Measurements from ENCODE around the gene ADCY10. TPM values are rescaled to one million over a fixed set of nuclear protein-coding genes. Genes with fewer than 3 reads are reported as not detected.

Gene ADCY10
- total and polyA plus RNA-seq, 9 of the 15 experiments (the other 6 are each of a cell fraction or from before 2014, with no cell fraction given): 0.08 to 0.86 (median 0.22) TPM

DNA sequence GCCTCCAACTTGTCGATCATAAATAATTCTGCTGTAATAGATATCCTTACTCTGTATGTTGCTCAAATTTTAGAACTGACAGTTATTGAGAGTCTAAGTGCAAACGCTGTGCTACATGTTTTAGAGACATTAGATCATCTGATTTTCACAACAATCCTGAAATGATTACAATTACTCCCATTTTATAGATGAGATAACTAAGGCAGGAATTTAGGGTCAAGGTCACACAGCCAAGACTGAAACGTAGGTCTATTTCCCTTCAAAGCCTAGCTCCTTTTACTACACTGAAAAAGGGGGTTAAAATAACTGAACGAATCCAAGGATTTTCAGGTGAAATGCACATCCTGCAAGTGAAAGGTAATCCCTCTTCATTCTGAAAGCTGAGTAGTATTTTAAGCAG lies 19.9 kb upstream of the ADCY10 start (continued):
- no peak for TF ChIP-seq ZNF444 (CRISPR knock-in tag; IDR thresholded peaks at IDR 0.05)
- TF ChIP-seq NEUROD1 (IDR thresholded peaks at IDR 0.05; ENCODE audit: borderline replicate concordance, low read depth, low read length, partially characterized antibody): no peak
- no peak for TF ChIP-seq SIRT6 (IDR thresholded peaks at IDR 0.05; ENCODE audit: low read depth, low read length)
- TF ChIP-seq CBFA2T3 (IDR thresholded peaks at IDR 0.05): no peak
- no peak for TF ChIP-seq ZNF551 (CRISPR knock-in tag; IDR thresholded peaks at IDR 0.05)
- no peak for TF ChIP-seq NFIC (IDR thresholded peaks at IDR 0.05)
- no peak for TF ChIP-seq PRMT5 (CRISPR knock-in tag; IDR thresholded peaks at IDR 0.05)
- no peak for TF ChIP-seq PTTG1 (tag; IDR thresholded peaks at IDR 0.05; ENCODE audit: low read depth)
- TF ChIP-seq, protein P1, sequence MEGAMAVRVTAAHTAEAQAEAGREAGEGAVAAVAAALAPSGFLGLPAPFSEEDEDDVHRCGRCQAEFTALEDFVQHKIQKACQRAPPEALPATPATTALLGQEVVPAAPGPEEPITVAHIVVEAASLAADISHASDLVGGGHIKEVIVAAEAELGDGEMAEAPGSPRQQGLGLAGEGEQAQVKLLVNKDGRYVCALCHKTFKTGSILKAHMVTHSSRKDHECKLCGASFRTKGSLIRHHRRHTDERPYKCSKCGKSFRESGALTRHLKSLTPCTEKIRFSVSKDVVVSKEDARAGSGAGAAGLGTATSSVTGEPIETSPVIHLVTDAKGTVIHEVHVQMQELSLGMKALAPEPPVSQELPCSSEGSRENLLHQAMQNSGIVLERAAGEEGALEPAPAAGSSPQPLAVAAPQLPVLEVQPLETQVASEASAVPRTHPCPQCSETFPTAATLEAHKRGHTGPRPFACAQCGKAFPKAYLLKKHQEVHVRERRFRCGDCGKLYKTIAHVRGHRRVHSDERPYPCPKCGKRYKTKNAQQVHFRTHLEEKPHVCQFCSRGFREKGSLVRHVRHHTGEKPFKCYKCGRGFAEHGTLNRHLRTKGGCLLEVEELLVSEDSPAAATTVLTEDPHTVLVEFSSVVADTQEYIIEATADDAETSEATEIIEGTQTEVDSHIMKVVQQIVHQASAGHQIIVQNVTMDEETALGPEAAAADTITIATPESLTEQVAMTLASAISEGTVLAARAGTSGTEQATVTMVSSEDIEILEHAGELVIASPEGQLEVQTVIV (CRISPR knock-in tag; IDR thresholded peaks at IDR 0.05; ENCODE audit: borderline replicate concordance): no peak
- no peak for TF ChIP-seq ZC3H4 (CRISPR knock-in tag; IDR thresholded peaks at IDR 0.05; ENCODE audit: borderline replicate concordance)
- TF ChIP-seq HDGF (IDR thresholded peaks at IDR 0.05): peak; percentile 48; the same call in 1 of the 2 replicates
- TF ChIP-seq RAD51 (IDR thresholded peaks at IDR 0.05; ENCODE audit: borderline replicate concordance, low read depth): no peak
- no peak for TF ChIP-seq HNRNPL (IDR thresholded peaks at IDR 0.05; ENCODE audit: low read depth, low read length)
- TF ChIP-seq SRSF3 (IDR thresholded peaks at IDR 0.05; ENCODE audit: insufficient read depth, low read length): no peak
- no peak for TF ChIP-seq NFE2 (IDR thresholded peaks at IDR 0.05; ENCODE audit: low read depth)
- TF ChIP-seq RBM25 (IDR thresholded peaks at IDR 0.05; ENCODE audit: low read depth, low read length, severe bottlenecking): peak; percentile 99
- no peak for TF ChIP-seq ZBTB17 (CRISPR knock-in tag; IDR thresholded peaks at IDR 0.05)
- no peak for TF ChIP-seq MAX (CRISPR knock-in tag; IDR thresholded peaks at IDR 0.05)
- 0 out of 2 replicates have a peak, but pooled peaks have one; percentile 26 for TF ChIP-seq ZC3H8 (IDR thresholded peaks at IDR 0.05)
- no peak for TF ChIP-seq POLR3G (IDR thresholded peaks at IDR 0.05; ENCODE audit: extremely low read depth, insufficient read length, insufficient replicate concordance)
- TF ChIP-seq RCOR1 (IDR thresholded peaks at IDR 0.05; ENCODE audit: borderline replicate concordance in 1 of 2, low read depth in 2 of 2, low read length in 2 of 2): peak; percentile 37 to 87; a peak in 3 of 4 replicates
- peak; percentile 64; the same call in 1 of the 2 replicates for TF ChIP-seq CBX1 (IDR thresholded peaks at IDR 0.05; ENCODE audit: low read depth)
- no peak for TF ChIP-seq RNF2 (IDR thresholded peaks at IDR 0.05)
- TF ChIP-seq PURB (CRISPR knock-in tag; IDR thresholded peaks at IDR 0.05; ENCODE audit: low read depth): no peak
- no peak for TF ChIP-seq ZFP36 (IDR thresholded peaks at IDR 0.05; ENCODE audit: low read depth, low read length, partially characterized antibody)
- no peak for TF ChIP-seq ZNF197 (CRISPR knock-in tag; IDR thresholded peaks at IDR 0.05; ENCODE audit: low read depth)
- TF ChIP-seq KDM1A (IDR thresholded peaks at IDR 0.05): peak; percentile 89 to 97
- TF ChIP-seq ESRRA (IDR thresholded peaks at IDR 0.05; ENCODE audit: borderline replicate concordance, low read depth): peak; percentile 100
- 0 out of 2 replicates have a peak, but pooled peaks have one; percentile 12 for TF ChIP-seq ZNF668 (CRISPR knock-in tag; IDR thresholded peaks at IDR 0.05)
- no peak for TF ChIP-seq ILK (tag; IDR thresholded peaks at IDR 0.05; ENCODE audit: borderline replicate concordance, low read depth)
